Inflammatory macrophage treated with lipopolysaccharide for 1 hour (primary cell): ENCODE results near the gene PTCHD1.

Experiments used
- DNase-seq, 2 donors: peaks; one replicate each; pipeline ENCODE4 v3.0.0-alpha.2; 2020 to 2022

The PTCHD1 gene

DNA sequence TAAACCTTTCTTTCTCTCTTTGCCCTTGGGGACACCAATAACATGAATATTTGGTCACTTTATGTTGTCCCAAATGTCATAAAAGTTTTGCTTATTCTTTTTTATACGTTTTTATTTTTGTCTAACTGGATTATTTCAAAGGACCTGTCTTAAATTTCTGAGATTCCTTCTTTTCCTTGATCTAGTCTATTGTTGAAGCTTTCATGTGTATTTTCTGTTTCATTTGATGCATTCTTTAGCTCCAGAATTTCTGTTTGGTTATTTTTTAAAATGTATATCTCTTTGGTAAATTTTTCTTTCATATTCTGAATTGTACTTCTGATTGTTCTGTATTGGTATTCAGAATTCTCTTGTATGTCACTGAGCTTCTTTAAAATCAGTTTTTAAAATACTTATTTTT lies 88.3 kb downstream of the PTCHD1 start:
- no peak for DNase-seq

DNA sequence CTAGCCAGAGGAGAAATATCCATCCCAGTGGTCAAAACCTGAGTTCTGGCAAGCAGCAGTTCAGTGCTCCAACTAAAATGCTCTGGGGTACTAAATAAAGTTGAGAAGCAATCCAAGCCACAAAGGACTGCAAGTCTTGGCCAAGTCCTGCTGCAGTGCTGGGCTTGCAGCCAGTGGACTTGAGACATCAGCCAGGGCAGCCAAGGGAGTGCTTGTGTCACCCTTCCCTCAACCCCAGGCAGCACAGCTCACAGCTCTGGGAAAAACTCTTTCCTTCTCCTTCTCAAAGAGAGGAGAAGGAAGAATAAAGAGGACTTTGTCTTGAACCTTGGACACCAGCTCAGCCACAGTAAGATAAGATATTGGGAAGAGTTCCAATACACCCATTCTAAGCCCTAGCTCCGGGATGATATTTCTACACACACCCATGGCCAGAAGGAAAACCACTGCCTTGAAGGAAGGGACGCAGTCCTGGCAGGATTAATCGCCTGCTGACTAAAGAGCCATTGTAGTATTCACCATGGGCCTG lies 99.8 kb downstream of the PTCHD1 start:
- DNase-seq = no peak

DNA sequence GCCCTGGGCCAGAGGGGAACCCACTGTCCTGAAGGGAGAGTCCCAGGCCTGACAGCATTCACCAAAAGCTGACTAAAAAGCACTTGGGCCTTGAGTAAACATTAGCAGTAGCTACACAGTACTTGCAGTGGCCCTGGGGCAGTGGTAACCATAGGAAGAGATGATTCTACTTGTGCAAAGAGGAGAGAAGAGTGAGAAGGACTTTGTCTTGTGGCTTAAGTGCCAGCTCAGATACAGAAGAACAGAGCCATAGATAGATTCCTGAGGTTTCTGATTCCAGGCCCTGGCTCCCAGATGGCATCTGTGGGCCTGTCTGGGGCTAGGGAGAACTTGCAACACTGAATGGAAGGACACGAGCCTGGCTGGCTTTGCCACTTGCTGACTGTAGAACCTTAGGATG lies 100.5 kb downstream of the PTCHD1 start:
- DNase-seq = no peak

DNA sequence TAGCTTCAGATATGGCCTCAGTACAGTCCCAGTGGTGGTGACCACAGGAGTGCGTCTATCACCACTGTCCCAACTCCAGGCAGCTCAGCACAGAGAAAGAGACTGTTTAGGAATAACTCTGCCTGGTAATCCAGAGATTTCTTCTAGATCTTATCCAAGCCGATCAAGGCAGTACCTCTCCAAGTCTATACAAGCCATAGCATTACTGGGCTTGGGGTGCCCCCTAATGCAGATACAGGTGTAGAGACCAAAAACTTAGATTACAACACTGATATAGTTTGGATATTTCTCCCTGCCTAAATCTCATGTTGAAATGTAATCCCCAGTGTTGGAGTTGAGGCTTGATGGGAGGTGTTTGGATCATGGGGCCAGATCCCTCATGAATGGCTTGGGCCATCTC lies 100.9 kb downstream of the PTCHD1 start:
- no peak for DNase-seq

DNA sequence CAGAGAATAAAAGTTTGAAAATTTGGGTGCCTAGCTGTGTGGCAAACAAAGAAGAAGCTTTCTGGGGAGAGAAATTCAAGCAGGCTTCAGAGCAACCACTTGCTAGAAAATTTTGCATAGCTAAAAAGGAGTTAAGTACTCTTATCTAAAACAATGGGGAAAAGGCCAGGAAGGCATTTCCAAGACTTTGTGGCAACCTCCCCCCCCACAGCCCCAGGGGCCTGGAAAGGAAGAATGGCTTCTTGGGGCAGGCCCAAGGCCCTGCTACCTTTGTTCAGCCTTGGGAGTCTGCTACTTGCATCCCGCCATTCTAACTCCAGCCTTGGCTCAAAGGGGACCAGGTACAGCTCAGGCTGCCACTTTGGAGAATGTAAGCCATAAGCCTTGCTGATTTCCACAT lies 102.2 kb downstream of the PTCHD1 start:
- DNase-seq = no peak

DNA sequence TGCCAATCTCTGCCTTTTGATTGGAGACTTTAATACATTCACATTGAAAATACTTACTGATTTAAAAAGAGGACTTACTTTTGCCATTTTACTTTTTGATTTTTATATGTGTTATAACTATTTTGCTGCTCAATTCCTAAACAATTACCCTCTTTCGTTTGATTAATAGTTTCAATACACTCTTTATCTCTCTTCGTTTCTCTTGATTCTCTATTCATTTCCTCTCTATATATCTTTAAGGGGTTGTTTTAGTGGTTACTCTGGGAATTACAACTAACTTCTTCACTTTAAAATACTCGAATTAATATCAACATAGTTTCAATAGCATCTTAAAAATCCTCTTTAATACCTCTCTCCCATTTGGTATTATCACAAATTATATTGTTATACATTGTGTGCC lies 116.6 kb downstream of the PTCHD1 start:
- no peak for DNase-seq
